ENCODE measurements around the gene ANKMY1.

Gene ANKMY1, protein sequence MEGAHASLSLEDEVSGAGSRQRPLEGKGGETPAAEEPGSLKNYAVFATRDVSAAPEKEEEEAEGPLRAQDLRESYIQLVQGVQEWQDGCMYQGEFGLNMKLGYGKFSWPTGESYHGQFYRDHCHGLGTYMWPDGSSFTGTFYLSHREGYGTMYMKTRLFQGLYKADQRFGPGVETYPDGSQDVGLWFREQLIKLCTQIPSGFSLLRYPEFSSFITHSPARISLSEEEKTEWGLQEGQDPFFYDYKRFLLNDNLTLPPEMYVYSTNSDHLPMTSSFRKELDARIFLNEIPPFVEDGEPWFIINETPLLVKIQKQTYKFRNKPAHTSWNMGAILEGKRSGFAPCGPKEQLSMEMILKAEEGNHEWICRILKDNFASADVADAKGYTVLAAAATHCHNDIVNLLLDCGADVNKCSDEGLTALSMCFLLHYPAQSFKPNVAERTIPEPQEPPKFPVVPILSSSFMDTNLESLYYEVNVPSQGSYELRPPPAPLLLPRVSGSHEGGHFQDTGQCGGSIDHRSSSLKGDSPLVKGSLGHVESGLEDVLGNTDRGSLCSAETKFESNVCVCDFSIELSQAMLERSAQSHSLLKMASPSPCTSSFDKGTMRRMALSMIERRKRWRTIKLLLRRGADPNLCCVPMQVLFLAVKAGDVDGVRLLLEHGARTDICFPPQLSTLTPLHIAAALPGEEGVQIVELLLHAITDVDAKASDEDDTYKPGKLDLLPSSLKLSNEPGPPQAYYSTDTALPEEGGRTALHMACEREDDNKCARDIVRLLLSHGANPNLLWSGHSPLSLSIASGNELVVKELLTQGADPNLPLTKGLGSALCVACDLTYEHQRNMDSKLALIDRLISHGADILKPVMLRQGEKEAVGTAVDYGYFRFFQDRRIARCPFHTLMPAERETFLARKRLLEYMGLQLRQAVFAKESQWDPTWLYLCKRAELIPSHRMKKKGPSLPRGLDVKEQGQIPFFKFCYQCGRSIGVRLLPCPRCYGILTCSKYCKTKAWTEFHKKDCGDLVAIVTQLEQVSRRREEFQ

DNA sequence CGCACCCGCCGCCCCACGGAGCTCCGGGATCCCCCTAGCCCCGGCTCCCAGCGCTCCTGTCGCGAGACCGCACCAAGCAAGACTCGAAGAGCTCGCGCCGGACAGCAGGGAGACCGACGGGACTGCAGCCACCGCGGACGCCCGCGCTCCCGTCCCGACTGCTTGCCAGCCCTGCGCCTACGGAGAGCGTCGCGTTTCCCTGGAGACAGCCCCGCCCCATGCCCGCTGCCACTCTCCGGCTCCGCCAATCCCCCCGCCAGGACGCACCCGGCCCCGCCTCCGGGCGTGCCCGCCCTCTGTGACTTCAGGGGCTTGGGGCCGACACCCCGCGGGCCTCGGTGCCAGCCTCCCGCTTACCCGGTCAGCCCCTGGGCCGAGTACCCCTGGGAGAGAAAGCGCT, at the start of gene ANKMY1:
Gene ANKMY1, minus strand, starts transcription at position 181 of the 400 bp plus-strand sequence. CDS start 653 bp downstream, outside the sequence.
- DNase-seq (ENCODE audit: low spot score) = peak; percentile 96

DNA sequence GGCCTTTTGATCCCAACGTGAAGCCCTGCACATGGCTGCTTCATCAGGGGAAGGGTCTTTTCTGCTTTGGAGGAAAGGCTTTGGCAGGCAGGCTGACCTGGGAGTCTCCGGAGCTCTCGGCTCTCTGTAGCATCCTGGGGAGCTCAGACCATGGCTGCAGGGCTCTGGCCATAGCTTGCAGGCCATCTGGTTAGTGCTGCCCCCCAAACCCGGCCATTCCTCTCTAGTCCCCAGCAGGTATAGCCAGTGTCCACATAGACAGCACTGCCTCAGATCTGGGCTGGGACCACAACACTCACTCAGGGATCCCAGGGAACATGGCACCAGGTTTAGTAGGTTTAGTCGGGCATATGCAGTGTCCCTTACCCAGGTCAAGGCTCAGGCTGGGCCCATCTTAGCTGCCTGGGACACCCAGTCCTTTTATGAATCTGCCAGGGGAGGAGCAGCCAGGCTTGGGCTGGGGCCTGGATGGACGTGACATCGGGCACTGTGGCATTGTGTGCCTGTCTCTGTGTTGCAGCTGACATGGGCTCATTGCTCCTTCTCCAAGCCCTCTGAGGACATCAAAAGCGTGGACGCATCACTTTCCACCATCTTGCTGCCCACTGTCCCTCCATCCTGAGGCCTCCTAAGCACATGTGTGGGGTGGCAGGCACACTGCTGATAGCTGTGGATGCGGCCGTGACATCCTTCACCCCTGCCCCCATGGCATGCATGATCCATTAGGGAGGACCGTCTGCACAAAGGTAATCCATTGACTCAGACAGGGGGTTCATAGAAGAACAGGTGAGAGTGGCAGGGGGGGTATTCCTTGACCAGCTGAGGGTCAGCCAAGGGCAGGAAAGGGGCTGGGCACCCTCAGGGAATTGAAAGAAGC, 48.3 kb upstream of the ANKMY1 start:
- no peak for DNase-seq (ENCODE audit: low spot score)

DNA sequence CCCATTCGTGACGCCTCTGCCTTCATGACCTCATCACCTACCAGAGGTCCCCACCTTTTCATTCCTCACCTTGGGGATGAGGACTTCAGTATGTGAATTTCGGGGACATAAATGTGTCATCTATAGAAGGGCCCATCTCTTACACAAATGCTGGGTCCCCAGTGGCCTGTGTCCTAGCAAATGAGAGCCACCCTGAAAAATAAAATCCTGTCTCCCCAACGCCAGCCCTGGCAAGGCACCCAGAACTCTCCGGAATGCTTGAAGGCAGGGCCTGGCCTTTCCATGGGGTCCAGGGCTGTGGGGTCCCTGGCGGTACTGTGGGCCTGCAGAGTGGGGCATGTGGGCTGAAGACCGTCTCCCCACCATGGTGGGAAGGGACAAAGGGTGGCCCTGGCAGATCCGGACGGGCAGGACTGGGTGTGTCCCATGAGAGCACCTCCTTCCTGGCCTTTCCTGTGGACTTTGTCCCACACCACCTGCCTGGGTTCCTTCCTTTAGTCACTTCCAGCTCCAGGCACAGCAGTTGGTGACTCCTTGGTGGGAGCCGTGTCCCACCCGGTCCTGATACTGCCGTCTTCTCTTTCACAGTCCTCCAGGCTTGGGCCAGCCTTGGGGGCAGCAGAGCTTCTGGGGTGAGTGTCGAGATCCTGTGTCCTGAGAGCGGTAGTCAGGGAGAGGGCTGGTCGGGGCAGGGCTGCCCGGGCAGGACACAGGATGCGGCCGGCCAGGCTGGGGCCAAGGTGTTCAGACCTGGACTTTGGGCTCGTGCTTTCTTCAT, 47.3 kb upstream of the ANKMY1 start:
- DNase-seq (ENCODE audit: low spot score) = no peak

DNA sequence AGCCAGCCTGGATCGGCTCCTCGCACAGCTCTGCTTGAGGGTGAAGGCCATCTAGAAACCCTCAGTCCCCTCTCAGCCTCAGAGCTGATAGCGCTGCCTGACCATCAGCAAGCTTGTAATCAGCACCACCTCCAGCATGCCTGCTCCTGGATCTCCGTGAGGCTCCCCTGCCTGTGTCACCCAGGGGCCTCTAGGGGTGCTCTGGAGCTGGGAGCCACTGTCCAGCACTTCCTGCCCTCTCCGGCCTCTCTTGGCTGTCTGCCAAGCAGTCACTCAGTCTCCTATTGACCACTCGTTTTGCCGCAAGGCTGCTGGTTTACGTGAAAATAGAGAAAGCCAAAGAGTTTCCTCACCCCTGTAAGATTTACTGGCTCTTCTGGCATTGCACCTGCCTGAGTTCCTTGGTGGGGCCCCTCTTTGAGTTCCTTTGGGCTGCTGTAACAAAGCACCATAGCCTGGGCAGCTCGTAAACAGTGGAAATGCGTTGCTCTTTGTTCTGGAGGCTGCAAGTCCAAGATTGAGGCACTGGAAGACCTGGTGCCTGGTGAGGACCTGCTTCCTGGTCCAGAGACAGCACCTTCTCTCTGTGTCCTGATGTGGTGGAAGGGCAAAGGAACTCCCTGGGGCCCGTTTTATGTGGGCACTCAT, 46.6 kb upstream of the ANKMY1 start:
- peak; percentile 69 for DNase-seq (ENCODE audit: low spot score)

DNA sequence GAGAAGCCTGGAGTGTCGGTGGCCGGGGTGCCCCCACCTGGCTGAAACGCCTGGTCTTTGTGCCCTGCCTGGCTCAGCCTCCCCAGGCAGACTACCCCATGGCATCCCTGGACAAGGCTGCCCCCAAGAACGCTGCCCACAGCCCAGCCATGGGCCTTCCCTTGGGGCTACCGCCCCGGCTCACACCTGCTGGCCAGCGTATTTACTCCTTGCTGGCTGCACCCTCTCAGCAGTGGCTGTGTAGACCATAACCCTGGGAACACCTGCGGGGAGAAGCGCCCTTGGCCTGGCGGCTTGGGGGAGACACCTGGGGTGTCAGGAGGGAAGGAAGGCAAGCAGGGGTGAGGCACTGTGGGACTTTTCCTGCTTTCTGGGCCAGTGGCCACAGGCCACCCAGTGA, 46.1 kb upstream of the ANKMY1 start:
- DNase-seq (ENCODE audit: low spot score) = no peak

DNA sequence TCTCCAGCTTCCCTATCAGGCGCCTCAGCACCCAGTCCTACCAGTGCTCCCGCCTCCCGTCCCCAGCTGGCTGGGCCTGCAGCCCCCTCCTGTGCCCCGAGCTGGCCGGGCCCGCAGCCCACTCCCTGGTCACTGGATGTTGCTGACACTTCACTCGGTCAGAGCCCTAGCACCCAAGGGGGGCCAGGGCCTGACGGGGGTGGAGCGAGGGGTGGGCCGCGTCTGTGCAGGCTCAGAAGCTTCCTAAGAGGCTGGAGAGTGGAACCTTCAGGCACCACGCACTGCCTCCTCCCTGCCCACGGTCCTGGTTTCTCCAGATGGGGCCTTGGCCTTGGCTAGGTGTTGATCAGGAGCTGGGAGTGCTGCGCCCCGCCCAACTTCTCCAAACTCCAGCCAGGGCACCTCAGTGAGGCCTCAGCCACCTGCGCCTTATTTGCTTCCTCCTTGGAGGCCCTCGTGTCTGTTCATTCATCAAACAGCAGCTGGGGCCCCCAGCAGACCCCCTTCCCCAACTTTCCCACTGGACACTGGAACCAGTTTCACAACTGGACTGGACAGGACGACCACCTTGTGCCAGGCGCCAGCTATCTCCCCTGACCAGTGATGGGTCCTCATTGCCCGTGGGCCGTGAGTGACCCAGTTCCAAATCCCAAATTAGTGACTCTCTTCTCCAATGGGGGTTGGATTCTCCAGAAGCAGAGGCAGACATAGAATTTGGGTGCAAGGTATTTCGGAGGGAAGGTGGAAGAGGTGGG, 45.5 kb upstream of the ANKMY1 start:
- DNase-seq (ENCODE audit: low spot score) = no peak

DNA sequence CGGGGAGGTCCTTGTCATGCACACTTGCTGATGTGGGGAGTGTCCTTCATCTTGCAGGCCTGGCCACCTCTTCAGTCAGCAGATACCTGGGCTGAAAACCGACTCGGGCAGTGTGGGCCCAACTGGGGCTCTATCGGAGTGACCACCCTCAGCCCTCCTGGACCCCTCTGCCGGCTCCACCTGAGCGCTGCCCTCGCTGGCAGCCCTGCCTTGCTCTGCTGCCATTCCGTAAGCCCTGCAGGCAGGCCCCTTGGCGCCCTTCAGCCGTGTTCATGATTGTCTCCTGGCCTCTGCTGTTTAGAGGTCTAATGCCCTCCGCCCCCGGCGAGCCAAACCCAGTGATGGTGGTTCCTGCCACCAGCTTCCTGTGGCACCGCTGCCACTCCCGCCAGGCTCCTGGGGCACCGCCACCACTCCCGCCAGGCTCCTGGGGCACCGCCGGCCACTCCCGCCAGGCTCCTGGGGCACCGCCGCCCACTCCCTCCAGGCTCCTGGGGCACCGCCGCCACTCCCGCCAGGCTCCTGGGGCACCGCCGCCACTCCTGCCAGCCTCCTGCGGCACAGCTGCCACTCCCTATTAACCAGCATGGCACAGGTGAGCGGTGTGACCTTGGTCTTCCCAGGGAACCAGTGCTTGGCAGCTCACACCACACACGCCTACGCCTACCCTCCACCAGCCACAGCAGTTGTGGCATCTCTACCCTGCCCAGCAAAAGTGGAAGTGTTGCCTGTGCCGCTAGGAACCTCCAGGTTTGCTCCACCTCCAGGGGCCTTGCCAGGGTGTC, 44.7 kb upstream of the ANKMY1 start:
- DNase-seq (ENCODE audit: low spot score) = no peak

DNA sequence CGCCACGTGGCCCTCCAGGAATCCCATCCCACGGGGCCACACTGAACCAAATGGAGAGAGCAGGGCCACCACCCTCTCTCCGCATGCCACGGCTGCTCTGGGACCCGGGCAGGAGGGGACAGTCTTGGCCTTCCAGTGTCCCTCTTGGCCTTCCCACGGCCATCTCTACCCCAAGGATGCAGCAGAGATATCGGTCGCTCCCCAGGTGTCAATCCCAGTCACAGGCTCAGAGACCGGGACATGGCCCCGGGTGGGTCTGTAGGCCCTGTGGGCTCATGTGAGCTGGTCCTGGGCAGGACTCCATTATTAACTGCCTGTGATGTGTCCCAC, 44.0 kb upstream of the ANKMY1 start:
- no peak for DNase-seq (ENCODE audit: low spot score)

DNA sequence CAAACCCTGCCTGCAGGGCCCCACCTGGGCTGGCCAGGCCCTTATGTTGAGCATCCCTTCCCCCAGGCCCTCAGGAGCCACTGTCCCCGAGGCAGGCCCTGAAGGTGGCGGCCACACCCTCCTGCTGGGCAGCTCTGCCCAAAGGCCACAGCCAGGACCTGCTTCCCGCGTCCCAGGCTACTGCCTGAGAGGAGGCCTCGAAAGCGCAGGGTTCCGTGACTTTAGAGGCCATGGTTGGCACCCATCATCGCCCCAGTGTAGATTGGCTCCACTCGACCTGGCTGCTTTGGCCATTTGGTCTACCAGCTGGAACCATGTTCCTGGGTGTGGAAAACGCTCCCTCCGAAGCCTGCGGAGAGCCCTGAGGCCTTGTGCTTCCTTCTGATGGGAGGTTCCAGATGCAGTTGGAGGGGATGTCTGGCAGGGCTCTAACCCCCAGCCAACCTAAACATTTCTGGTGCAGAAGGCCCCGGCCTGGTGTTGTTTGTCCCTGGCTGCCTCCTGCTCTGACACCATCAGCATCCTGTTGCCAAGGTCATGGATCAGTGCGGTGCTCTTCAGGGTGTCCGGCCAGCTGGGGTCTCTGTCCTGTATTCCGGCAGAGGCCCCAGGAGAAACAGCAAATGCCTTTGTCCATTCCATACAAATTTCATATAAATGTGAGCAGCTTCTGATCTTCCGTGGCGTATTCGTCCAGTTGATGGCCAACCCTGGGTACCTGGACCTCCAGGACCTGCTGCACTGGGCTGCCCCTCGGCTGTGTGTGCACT, 43.5 kb upstream of the ANKMY1 start:
- no peak for DNase-seq (ENCODE audit: low spot score)

DNA sequence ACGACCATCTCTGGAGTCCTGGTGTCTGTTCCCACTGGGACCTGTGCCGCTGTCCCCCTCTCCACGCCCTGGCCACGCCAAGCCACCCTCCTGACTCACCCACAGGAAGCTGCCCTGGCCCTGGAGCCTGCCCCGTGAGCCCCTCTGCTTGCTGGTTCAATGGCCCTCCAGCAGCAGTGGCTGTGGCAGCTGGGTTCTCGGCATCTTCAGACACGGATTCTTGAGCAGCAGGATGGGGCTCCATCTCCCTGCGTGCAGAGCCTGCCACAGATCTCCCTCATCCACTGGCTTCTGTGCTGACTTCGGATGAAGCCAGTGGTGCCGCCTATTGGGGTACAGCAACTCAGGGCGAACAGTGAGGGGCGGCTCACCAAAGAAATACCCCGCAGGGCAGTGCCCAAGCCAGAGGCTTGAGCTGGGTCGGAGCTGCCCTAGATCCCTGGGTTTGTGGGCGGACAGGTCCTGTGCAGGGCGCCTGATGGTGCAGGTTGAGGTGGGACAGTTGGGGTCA, 42.7 kb upstream of the ANKMY1 start:
- no peak for DNase-seq (ENCODE audit: low spot score)

DNA sequence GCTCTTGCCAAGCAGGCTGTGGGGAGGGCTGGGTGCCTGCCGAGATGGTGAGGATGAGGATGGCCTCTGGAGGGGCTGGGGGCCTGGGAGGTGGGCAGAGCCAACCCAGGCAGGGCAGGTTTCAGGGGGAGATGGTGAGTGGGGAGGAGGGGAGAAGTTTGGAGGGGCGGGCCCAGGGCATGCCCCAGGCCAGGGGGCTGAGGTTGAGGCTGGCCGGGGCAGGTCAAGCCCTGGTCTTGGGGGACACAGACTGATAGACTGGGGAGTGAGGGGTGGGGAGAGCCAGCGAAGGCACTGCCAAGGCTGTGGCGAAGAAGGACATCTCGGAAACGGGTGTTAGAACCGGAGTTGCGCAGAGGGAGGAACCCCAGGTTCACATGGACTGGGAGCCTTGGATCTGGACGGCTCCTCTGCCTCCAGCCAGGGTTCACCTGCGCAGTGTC, 41.4 kb upstream of the ANKMY1 start:
- no peak for DNase-seq (ENCODE audit: low spot score)

DNA sequence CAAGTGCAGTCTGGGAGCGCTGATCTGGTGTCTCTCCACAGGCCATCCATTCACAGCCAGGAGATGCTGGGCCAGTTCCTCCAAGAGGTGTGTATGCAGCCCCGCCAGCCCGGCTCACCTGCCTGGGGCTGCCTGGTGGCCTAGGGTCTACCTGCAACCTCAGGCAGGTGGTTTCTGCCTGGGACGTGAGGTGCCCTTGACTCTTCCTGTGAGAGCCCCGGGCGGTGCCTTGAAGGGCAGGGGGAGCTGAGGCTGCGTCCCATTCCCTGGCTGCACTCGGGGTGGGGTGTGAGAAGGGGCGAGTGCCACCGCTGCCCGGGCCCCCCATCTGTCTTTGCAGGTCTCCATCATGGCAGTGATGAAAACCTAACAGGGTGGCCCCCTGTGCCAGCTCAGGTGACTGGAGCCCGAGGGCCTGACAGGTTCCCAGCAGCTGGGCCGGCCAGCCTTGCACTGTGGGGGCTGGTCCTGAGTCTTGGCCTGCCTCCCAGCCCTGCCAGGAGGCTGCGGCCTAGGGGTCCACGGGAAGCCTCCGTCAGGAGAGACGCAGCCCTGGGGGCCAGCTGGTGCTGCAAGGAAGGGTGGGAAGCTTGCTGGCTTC, 40.6 kb upstream of the ANKMY1 start:
- no peak for DNase-seq (ENCODE audit: low spot score)

DNA sequence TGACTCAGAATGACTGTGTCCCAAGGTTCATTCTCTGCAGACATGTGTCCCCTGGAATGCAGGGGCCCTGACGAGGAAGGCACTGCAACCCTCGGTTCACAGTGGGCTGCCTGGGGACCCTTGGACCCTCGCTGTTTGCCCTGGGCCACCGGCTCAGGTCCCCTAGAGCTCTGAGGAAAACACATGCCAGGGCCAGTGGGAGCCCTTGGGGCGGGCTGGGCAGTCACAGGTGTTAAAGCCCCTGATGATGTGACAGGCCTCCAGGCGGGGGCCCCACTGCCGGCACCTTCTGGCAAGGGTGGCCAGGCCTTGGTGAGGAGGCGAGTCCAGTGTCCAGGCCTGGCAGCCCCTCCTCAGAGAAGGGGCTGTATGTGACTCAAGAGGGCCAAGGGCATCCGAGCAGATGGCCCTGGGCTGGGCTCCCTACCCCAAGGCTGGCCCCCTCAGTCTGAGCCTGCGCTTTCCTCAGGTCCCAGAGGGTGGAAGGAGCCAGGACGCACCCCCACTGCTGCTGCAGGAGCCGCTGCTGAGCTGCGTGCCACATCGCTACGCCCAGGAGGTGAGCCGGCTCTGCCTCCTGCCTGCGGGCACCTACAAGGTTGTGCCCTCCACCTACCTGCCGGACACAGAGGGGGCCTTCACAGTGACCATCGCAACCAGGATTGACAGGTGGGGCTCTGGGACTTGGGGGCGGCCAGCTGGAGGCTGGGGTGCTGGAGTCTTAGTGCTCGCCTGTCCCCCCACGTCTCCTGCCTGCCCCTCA, 39.8 kb upstream of the ANKMY1 start:
- no peak for DNase-seq (ENCODE audit: low spot score)

DNA sequence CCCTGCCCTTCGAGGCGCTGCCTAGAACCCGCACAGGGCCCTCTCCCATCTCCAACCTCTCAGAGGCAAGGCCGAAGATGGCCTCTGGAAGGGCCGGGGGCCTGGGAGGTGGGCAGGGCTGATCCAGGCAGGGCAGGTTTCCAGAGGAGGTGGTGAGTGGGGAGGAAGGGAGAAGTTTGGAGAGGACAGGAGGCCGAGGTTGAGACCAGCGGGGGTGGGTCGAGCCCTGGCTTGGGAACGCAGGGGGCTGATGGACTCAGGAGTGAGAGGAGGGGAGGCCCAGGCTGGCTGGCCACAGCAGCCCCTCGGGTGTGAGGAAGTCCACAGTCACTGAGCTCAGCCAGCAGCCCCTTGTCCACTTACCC, 39.2 kb upstream of the ANKMY1 start:
- no peak for DNase-seq (ENCODE audit: low spot score)

DNA sequence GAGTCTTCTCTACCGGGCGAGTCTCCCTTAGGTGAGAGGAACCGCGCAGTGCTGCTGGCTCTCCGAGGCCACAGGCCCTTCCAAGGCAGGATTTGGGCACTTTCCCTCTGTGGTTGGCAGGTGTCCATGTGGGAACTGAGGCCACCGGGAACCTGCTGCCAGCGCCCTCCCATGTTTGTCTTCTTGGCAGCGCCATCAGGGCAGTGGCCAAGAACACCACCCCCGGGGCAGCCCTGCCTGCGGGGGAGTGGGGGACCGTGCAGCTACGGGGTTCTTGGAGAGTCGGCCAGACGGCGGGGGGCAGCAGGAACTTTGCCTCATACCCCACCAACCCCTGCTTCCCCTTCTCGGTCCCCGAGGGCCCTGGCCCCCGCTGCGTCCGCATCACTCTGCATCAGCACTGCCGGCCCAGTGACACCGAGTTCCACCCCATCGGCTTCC, 38.7 kb upstream of the ANKMY1 start:
- no peak for DNase-seq (ENCODE audit: low spot score)

DNA sequence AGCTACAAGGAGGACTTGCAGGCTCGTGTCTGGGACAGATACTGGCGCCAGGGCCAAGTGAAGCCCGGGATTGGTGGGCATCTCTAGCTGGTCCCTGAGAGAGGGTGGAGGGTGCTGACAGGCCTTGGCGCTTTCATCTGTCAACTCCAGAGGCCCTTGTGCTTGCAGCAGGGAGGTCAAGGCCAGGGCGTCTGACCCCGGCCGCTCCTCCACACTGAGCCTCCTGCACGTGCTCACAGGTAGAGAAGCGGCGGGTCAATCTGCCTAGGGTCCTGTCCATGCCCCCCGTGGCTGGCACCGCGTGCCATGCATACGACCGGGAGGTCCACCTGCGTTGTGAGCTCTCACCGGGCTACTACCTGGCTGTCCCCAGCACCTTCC, 38.3 kb upstream of the ANKMY1 start:
- DNase-seq (ENCODE audit: low spot score) = no peak
